NCI-H460 (cell line): ENCODE measurements around the gene EPHB1. TPM values are rescaled to one million over a fixed set of nuclear protein-coding genes. Genes with fewer than 3 reads are reported as not detected.

Source experiments
- DNase-seq: peaks from one replicate; pipeline ENCODE4 v3.0.0-alpha.2; 2016; ENCODE audit warnings: low read depth; ENCODE audit errors: extremely low read depth
- total RNA-seq: library from RNA; depleted of rRNA; stranded (reverse); fragments of >200 nt; shearing (Covaris generic); gene quantifications from 2 replicates; pipeline ENCODE4 v1.2.3, GENCODE V29; 2014

Gene EPHB1
- total RNA-seq, 1 experiment from 2014 or later = 0.05 TPM

GRCh38 chr3:135140591-135140990 is 345.5 kb downstream of the EPHB1 start:
- no peak for DNase-seq

- no peak for DNase-seq
Observed at GRCh38 chr3:135141160-135141559, 346.1 kb downstream of the EPHB1 start.

- DNase-seq = no peak
Observed at GRCh38 chr3:135141672-135142071, 346.6 kb downstream of the EPHB1 start.

DNA sequence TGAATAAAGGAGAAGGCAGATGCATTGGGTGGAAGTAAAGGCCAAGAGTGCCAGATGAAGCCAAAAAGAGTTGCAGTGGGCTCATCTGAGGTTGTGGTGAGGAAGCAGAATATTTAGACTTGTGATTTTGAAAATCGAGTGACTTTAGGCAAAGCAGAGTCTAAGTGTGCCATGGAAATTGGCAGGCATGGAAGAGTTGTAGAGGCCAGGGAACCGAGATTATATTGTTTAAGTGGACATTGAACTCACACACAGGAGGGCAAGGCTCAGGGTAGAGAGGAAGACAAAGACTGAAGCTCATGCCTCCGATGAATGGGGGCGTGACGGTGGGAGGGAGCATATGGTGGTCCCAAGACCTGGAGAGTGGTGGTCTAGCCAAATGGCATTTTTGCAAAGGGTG is 347.5 kb downstream of the EPHB1 start:
- no peak for DNase-seq

DNA sequence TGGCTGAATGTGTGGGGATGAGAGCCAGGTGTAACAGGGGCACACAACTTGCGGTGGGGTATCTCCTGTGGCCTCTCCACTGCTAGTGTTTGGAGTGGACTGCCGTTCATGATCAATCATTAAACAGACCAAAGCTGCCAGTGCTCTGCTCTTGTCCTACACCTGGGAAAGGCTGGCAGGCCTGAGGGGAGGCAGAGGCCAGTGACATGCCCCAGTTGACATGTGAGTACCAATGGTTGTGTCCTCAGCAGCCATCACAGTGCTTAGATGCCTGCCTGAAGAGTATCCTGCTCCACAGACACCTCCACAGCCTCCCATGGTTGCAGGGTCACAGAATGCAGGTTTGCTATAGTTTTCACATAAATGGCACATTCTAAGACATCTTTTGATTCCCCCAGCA is 348.4 kb downstream of the EPHB1 start:
- no peak for DNase-seq

DNA sequence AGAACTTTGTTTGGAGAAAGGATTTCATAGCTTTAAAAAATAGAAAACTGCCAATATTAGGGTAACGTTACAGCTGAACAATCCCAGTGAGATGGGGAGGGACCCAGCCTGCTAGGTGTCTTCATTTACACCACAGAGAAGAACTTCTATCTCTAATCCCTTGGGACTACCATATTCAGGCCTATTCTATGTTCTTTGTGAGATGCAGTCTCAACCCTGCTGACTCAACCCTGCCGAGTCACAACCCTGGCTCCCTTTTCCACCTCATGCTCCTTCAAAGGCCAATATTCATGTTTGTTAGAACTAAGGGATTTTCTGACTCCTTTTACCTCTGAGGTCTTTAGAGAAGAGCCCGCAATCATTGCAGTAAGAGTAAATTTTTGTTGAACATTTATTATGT is 350.5 kb downstream of the EPHB1 start:
- DNase-seq = no peak

- no peak for DNase-seq
Observed at GRCh38 chr3:135147657-135148056, 352.6 kb downstream of the EPHB1 start.

DNA sequence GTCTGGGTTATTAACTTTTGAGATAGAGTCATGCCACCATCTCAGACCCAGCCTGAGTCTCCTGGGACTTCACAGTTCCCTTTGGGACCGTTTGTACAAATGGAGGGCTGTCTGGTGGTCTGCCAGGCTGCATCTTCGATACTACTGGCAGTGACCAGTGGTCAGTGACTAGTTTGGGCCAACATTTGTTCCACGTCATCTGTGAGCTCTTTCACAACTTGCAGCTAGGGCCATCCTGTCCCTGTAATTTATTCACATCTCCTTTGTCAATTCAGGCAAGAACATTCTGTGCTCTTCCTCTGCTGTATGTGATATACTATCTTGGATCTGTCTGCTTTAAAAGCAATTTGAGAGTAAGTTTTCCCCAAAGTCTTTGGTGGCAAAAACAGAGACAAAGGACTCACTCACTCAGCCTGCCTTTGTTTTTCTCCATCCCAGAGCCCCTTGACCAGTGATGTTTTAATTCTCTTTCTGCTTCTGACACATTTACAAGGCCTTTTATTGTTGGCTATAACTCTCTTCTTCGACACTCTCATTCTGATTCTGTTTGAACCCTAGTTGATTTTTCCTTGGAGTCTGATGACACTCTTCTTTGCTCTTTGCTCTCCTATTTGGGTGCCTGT is 353.4 kb downstream of the EPHB1 start:
- no peak for DNase-seq

- no peak for DNase-seq
Observed at GRCh38 chr3:135149707-135150681, 354.9 kb downstream of the EPHB1 start.

DNA sequence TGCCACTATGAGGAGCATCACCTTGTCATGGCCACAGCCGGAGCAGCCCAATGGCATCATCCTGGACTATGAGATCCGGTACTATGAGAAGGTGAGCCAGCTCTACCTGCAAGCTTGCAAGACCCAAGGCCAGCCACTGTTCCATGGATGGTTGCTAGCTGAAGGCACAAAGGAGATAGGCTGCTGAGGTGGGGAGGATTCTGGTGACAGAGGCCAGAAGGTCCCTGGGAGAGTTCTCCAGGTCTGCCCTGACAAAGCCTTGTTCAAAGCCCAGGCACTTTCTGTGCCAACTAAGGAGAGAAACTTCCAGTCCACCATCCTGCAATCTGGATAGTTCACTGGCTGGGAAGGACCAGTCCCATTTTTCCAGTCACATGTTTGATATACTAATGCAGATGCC is 359.1 kb downstream of the EPHB1 start:
- no peak for DNase-seq

- no peak for DNase-seq
Observed at GRCh38 chr3:135155228-135155627, 360.2 kb downstream of the EPHB1 start.

- DNase-seq = no peak
Observed at GRCh38 chr3:135155791-135156190, 360.7 kb downstream of the EPHB1 start.

DNA sequence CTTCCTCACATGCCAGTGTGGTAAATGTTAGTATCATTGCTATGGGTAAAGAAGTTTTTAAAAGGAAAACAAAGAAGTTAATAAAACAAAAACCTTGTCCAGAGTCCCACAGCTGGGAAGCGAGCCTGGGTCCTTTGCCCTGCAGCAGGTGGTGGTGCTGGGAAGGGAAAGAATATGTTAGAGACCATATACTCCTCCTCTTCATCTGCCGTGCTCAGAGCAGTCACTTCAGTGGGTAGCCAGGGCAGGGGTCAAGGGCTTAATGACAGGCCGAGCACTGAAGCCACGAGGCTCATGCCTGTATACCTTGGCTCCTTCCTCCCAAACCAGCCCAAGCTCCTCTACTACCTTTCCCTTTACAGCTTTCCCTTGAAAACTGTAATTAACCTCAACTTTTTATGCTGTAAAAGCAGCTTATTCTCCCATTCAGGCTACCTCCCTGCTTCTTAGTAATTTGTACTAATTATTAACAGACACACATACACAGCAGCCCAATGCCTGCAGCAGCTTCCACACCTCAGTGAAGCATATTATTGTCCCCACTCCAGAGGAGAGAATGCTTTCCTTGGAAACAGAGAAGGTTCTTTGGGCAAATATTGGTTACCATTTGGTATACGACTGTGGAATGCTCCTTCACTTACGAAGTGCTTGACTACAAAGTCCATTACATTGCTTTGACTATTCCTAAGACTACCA is 362.1 kb downstream of the EPHB1 start:
- DNase-seq = no peak

DNA sequence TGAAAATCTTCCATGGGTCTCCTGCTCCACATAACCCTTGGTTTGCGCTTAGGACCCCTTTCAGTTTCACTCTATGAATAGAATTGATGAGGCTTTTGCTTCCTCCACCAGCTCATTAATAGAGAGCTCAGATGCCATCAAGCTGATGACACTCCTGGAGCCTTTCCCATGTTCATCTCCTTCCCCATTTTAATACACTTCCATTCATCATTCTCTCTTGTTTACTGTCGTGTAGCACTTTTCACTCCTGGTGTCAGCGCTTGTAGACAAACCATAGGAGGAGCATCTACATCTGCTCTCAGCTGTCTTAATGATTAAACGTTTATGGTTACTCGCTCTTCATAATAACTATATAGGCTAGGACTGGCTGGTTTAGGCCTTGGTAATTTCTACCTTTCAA is 363.5 kb downstream of the EPHB1 start:
- DNase-seq = no peak

DNA sequence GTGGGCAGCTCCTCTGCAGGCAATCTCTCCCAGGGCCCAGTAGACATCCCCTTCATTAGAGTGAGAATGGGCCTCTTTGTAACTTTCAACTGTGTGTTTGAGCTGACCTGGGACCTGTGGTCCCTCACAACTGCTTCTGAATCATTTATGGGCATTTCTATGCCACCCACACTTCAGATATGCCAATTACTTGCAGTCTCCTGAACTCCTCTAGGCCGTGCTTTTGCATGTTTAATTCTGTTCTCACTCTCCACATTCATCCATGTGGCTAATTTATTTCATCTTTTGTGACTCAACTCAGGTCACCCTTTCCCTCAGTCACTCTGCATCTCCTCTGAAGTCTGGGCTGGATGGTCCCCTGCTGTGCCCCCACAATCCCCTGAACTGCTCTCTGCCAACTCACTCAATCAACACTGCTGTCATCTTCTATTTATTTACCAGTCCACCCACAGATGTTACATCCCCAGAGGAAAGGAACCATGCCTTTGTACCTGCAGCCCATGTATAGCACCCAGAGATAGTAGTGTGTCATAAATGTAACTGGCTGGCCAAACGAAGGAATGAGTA is 364.7 kb downstream of the EPHB1 start:
- DNase-seq = no peak

DNA sequence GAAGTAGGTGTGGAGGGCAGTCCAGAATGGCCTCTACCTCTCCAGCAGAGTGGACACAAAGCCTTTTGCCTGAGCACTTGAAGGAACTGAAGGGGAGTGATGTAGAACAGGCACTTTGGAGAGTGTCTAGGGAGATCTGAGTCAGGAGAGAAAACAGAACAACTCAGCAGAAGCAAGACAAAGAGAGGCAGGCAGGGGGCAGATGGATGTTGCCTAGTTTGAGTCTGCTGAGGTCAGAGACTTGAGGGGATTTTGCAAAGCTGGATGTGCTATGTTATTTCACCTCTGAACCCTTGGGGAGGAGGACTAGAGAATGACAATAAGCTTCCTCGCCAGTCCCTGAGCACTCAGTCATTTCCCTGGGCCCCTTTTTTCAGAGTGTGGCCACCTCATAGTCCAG is 366.4 kb downstream of the EPHB1 start:
- DNase-seq = no peak

- DNase-seq = no peak
Observed at GRCh38 chr3:135163701-135164100, 368.6 kb downstream of the EPHB1 start.

GRCh38 chr3:135165260-135165659 is 370.2 kb downstream of the EPHB1 start:
- DNase-seq = no peak

- no peak for DNase-seq
Observed at GRCh38 chr3:135166266-135166825, 371.3 kb downstream of the EPHB1 start.

DNA sequence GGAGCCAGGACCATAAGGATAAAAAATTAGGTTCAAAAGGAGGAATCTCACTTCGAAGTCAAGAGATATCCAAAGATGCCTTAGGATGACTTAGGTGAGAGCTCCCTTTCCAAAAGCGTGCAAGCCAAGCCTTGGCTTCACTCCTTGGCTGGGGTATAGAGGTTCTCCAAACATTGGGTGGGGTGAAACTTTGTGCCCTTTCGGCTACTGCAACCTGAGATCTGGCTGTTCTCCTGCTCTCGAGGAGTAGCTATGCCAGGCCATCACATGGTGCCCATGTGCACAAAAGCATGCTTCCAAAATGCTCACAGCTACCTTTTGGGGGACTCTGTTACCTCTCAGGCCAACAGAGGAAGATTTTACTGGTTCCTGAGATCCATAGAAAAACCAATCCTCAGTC is 373.8 kb downstream of the EPHB1 start:
- no peak for DNase-seq

DNA sequence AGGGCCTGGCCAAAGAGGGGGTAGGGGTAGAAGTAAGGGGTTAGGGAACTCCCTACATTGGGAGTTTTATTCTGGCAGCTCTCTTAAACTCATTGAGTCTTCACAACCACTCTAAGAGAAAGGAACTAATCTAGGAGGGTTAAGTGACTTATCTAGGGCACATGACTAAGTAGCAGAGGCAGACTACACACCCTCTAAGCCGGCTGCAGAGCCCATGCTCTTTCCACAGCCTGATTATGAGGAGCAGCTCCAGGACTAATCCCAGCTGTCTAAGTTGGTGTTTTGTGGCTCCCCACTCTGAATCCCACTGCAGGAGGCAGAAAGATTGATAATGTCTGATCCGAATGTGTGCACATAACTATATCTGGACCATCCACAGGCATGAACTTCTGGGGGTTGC is 374.6 kb downstream of the EPHB1 start:
- DNase-seq = no peak
